PC-9 (cell line): ENCODE data around the gene RTBDN.

Source experiments
- EZH2 ChIP-seq: fragments of 200-600 bp; sonication (generic); IDR thresholded peaks from 2 replicates; pipeline ENCODE4 v1.8.0; 2017; ENCODE audit warnings: antibody characterized with exemption, low read depth
- TF ChIP-seq, protein P1 (sequence below): fragments of 200-600 bp; sonication (generic); conservative IDR thresholded peaks from 2 replicates; pipeline ENCODE4 v1.6.1; 2017; ENCODE audit warnings: mixed run types, antibody characterized with exemption, mild to moderate bottlenecking, moderate library complexity

DNA sequence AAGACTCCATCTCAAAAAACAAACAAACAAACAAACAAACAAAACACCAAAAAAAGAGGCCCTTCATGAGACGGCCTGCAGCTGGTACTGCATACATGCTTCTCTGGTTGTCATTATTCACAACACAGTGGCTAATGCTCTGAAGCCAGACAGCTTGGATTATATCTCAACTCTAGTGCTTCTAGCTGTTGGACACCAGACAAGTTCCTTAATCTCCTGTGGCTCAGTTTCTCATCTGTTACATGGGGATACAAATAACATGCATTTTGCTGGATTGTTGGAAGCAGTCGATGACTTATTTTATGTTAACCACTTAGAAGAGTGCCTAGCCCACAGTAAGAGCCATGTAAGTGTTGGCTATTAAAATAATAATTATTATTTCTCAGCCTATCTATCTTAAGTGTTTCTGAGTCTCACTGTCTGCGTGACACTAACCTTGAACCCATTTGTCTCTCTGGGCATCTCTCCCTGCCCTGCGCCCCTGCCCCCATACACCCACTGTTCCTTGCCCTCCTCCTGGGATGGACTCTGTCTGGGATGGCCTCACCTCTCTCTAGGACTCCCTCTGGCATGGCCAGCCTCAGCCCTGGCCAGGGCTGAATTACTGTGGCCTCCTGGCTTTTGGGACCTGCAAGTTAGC is 46.2 kb downstream of the RTBDN start:
- TF ChIP-seq, protein P1, sequence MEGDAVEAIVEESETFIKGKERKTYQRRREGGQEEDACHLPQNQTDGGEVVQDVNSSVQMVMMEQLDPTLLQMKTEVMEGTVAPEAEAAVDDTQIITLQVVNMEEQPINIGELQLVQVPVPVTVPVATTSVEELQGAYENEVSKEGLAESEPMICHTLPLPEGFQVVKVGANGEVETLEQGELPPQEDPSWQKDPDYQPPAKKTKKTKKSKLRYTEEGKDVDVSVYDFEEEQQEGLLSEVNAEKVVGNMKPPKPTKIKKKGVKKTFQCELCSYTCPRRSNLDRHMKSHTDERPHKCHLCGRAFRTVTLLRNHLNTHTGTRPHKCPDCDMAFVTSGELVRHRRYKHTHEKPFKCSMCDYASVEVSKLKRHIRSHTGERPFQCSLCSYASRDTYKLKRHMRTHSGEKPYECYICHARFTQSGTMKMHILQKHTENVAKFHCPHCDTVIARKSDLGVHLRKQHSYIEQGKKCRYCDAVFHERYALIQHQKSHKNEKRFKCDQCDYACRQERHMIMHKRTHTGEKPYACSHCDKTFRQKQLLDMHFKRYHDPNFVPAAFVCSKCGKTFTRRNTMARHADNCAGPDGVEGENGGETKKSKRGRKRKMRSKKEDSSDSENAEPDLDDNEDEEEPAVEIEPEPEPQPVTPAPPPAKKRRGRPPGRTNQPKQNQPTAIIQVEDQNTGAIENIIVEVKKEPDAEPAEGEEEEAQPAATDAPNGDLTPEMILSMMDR: no peak
- TF ChIP-seq EZH2: no peak
